Lower lobe of right lung (tissue), 2 donors: Measurements from ENCODE around the gene CARS2. TPM values are rescaled to one million over a fixed set of nuclear protein-coding genes. Genes with fewer than 3 reads are reported as not detected.

Experiments
- ATAC-seq, 2 donors: fragments of 200-7000 bp; cut with Tn5 transposase; one replicate each; pipeline ENCODE4 v1.9.1; 2020 to 2022; ENCODE audit warnings: mild to moderate bottlenecking in 2 of 2, moderate library complexity in 2 of 2
- DNase-seq: peaks from one replicate; pipeline ENCODE4 v3.0.0-alpha.2; 2020
- H3K27ac ChIP-seq: fragments of 200-600 bp; one replicate; pipeline ENCODE4 v1.8.0; 2022
- H3K27me3 ChIP-seq: fragments of 200-600 bp; one replicate; pipeline ENCODE4 v1.8.0; 2022; ENCODE audit warnings: low read depth
- H3K36me3 ChIP-seq: fragments of 200-600 bp; one replicate; pipeline ENCODE4 v1.8.0; 2022; ENCODE audit warnings: mild to moderate bottlenecking
- H3K4me1 ChIP-seq: fragments of 200-600 bp; one replicate; pipeline ENCODE4 v1.8.0; 2022
- H3K4me3 ChIP-seq: fragments of 200-600 bp; one replicate; pipeline ENCODE4 v1.8.0; 2022; ENCODE audit warnings: mild to moderate bottlenecking
- H3K9me3 ChIP-seq: fragments of 200-600 bp; one replicate; pipeline ENCODE4 v1.8.0; 2022
- CTCF ChIP-seq: fragments of 200-600 bp; IDR thresholded peaks from one replicate; pipeline ENCODE4 v1.8.0; 2022; ENCODE audit warnings: antibody characterized with exemption, mild to moderate bottlenecking
- intact Hi-C: fragments of 100-400 bp; cut with DNase I; formaldehyde crosslinking; loops from one replicate; pipeline ENCODE4 v1.11.0; 2022
- total RNA-seq: library from RNA; stranded (reverse); fragmentation: NEBNext Ultra II Directional; extraction: Animal tissue kit (Norgen Biotek cat#: 25700); gene quantifications from one replicate; pipeline ENCODE4 v1.2.1, GENCODE V29; 2021
- donor health status: DM: no; HTN: yes; CAD: no; lungs with severe emphysema.

CARS2 gene
- total RNA-seq, 1 donor from 2014 or later = 70.3 TPM

DNA sequence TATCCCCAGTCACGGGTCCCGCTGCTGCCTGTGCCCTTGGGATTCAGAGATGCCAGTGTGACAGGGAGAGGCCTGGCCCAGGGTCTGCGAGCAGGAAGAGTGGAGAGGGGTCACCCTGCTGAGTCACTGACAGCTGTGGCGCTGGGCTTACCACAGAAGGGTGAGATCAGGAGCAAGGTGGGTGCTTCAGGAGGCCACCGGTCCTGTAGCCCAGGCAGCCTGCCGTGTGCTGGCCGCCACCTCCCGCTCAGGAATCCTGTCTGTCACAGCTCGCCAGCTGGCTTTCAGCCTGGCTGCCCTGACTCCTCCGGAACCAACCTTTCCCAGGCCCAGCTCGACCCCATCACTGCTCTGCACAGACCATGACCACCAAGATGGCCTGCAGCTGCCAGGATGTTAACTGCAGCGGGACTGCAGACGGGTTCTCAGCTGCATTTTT lies 65.3 kb downstream of the CARS2 start:
- DNase-seq = no peak
- no peak for TF ChIP-seq CTCF
- H3K4me1 ChIP-seq = peaks cover 9% of the 10 kb centered on the region
- peaks cover 97% of the 10 kb centered on the region for H3K36me3 ChIP-seq
- no peak for ATAC-seq
- intact Hi-C loops = no loop called here
- no peaks in the 10 kb centered on the region for H3K27me3 ChIP-seq
- no peak overlapping the region for H3K27ac ChIP-seq
- no peak overlapping the region for H3K4me3 ChIP-seq
- no peaks in the 10 kb centered on the region for H3K9me3 ChIP-seq

GRCh38 chr13:110639935-110640334 lies 66.0 kb downstream of the CARS2 start:
- H3K4me1 ChIP-seq = peaks cover 5% of the 10 kb centered on the region
- no peak for DNase-seq
- ATAC-seq = no peak
- no peak overlapping the region for H3K4me3 ChIP-seq
- no peak overlapping the region for H3K27ac ChIP-seq
- intact Hi-C loops = no loop called here
- H3K27me3 ChIP-seq = no peaks in the 10 kb centered on the region
- H3K36me3 ChIP-seq = peaks cover 98% of the 10 kb centered on the region
- no peak for TF ChIP-seq CTCF
- no peaks in the 10 kb centered on the region for H3K9me3 ChIP-seq

DNA sequence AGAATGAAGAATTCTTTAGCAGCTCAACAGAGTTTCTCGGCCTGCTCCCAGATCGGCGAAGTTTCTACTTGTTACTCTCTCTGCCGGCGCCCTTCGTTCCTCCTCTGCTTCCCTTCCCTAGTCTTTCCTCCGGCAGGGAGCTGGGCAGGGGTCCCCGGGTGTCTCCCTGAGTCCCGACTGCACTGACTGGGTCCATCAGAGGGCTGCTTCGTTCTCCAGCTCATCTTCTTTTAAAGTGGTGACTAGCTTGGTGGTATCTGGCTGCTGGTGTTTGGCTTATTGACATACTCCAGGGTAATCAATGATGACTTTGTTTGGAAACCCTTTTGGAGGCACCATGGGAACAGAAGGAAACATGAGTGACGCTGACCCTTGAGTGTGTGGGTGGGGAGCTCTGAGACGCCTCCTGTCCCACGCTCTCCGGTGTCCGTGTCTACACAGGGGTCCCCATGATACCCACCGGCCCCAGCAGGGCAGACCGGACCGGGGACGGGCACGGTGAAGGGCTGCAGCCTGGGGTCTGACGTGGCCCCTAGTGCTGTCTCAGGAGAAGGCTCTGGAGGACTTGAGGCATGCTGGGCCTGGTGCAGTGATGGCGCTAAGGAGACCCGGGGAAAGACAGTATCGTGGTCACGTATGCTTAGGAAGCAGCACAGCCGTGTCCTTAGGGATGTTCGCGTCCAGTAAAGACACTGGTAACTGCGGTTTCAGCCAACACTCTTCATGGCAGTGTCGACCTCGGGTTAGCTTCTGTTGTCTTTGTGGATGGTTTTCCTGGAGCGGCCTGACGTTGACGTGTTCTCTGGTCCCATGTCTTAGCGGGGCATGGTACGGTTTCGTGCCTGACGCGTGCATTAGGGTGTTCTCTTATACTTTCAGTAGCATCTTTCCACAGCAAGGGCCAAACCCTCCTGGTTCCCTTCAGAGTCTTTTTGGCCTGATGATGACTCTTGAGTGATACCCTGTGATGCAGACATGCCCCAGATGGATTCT lies 66.8 kb downstream of the CARS2 start:
- no peaks in the 10 kb centered on the region for H3K27me3 ChIP-seq
- H3K4me3 ChIP-seq = no peak overlapping the region
- no peaks in the 10 kb centered on the region for H3K4me1 ChIP-seq
- TF ChIP-seq CTCF = no peak
- H3K36me3 ChIP-seq = peaks cover 100% of the 10 kb centered on the region
- ATAC-seq = no peak
- intact Hi-C loops = no loop called here
- no peaks in the 10 kb centered on the region for H3K9me3 ChIP-seq
- H3K27ac ChIP-seq = no peak overlapping the region
- no peak for DNase-seq

- peak; percentile 38 for DNase-seq
- Histone ChIP-seq H3K4me3 (no peak overlapping the region), H3K27ac (no peak overlapping the region), H3K9me3 (no peaks in the 10 kb centered on the region), H3K4me1 (no peaks in the 10 kb centered on the region), H3K36me3 (peaks cover 91% of the 10 kb centered on the region), H3K27me3 (no peaks in the 10 kb centered on the region)
- intact Hi-C loops = no loop called here
- no peak for TF ChIP-seq CTCF
- ATAC-seq = no peak
These were observed 67.7 kb downstream of the CARS2 start for GRCh38 chr13:110638257-110638656.

DNA sequence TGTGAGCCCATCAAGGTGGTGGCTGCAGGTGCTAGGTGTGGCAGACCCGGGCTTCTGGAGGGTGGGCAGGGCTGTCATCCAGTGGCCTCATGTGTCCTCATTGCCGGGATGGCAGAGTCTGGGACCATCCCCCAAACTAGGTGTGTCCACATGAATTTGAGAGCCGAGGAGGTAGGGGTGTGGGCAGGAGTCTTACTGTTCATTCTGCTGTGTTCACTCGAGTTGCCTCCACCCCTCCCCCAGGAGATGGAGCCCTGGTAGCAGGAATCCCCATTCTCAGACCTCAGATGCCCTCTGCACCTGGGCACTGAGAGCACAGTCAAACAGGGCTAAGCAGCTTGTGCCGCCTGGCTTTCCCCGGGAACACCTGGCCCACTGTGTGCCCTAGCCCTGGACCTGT lies 68.2 kb downstream of the CARS2 start:
- no peak overlapping the region for H3K4me3 ChIP-seq
- no peaks in the 10 kb centered on the region for H3K9me3 ChIP-seq
- H3K27me3 ChIP-seq = no peaks in the 10 kb centered on the region
- DNase-seq (peak; percentile 36), ATAC-seq (no peak)
- intact Hi-C loops = no loop called here
- no peak for TF ChIP-seq CTCF
- no peak overlapping the region for H3K27ac ChIP-seq
- H3K36me3 ChIP-seq = peaks cover 86% of the 10 kb centered on the region
- no peaks in the 10 kb centered on the region for H3K4me1 ChIP-seq
